Pons (tissue), 1 donor: ENCODE data around the gene HIBADH.
A peak's percentile ranks its signal among the peaks of the same experiment; 100 is the strongest.
"Not testable (repeated sequence)": the region's sequence is repeated elsewhere in the genome, so short reads cannot be mapped to it uniquely, and the experiment has no call there.

Source experiments
- DNase-seq: peaks from one replicate; pipeline ENCODE4 v3.0.0-alpha.2; 2016; ENCODE audit warnings: low spot score

Gene HIBADH

DNA sequence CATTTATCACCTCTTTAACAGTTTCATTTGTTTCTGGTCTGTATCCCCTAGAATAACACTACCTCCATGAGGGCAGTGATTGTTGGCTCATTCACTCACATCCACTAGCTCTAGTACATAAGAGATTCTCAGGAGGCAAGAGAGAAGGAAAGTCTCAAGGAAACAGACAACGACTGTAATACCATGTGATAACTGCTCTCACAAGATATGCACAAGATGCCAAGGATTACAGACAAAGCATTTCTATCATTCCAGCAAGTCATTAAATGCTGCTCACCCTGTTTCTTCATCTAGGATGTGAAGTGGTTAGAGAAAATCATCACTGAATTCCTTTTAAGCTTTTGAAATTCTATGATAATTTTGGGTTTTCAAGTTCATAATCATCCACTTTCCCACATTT, 115.3 kb downstream of the HIBADH start:
- no peak for DNase-seq

DNA sequence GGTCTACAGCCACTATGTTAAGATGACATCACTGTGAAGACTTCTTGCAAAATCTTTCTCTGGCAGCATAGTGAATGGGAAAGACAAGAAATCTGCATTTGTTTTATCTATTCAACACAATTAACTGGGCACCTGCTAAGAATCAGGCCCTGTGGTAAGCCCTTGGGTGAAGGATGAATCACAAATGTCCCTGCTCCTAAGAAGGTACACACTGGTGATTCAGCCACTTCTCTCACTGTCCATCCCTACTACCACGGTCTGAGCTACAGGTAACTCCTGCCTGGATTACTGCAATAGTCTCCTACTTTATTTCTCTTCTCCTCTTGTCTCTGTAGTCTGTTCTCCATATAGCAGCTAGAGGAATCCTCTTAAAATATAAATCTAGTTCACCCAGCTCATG, 116.1 kb downstream of the HIBADH start:
- DNase-seq = no peak

DNA sequence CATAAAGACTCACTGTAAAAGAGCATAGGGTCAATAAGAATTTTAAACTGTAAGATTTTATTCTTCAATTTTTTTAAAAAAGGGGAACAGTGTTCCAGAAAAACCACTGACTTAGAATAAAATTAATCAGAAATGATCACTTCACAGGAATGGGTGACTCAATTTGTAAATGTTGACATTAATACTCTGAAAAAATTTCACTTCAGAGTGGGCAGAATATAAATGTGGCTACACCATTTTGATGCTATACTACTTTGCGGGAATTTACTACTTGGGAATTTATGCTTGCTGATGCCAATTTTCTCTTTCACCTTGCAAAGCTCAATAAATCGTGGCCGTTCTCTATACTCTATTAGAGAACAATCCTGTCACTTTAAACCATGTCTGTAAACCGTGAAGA, 126.9 kb downstream of the HIBADH start:
- DNase-seq = no peak

DNA sequence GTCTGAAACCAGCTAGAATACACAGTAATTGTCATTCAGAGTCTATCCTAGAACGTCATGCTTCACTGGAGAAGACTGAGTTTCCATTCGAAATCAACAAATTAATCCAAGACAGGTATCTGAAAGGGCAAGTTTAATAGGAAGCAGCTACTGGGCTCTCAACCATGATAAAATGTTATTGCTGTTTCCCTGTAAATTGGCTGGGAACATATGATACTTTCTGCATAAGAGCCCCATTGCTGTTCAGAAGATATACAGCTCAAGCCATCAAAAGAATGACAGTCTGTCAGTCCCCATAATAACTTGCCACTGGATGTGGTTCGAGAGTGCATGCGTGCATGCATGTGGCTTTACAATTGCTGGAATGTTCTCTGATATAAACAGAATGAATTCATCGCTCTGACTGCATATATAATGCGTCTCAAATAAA, 129.0 kb downstream of the HIBADH start:
- DNase-seq = no peak

DNA sequence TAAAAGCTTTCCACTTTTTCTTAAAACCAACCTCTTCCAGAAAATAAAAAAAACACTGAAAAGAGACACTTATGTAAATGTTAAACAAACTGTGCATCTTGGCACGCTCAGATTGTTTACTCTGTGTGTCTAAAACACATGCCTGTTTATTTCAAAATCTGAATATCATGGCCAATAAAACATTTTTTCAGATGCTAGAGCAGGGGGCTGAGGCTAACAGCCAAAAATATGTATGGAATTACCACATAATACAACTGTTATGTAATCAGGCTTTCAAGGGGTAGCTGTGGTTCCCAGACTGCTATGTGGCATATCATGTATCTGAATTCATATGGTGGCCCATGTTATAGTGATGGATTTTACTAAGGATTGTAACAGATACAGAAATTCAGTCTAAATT, 130.4 kb downstream of the HIBADH start:
- DNase-seq = no peak

DNA sequence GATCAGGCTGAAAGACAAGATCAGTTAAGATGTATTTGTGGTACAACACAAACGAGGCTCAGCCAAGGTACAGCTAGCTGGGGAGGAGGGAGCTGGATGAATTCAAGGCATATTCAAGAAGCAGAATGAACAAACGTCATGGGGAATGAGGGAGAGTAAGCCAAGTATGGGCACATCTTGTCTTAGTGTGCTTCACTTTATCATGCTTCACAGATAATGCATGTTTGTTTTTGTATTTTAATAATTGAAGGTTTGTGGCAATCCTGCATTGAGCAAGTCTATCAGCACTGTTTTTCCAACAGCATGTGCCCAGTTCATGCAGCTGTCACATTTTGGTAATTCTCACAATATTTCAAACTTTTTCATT, 135.4 kb downstream of the HIBADH start:
- no peak for DNase-seq

DNA sequence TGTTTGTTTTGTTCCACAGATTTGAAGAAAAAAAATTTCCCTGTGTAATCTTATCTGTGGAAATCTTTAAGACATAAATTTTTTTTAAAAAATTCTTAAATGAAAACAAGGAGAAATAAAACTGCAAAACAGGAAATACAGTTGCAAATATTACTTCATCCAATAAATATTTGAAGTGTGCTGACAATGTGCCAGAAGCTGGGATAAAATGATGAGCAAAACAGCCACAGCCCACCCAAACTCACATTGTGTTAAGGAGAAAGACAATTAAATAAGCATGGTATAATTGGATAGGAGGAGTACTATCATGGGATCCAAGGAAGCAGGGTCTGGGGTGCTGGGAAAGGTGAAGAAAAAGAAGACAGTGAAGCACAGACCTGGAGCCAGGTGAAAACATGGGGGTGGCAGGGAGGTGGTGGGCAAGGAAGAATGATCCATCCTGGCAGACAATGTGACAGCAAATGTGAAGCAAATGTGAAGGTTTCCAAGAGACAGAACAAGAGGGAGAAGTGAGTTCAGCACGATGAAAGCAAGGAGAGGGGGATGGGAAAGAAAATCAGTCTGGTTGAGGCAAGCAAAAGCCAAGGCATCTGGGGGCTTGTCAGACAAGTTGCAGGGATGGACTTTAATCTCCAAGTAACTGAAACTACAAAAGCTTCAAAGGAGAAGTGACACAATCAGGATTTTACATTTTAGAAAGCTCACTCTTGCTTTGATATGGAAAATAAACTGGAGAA, 135.9 kb downstream of the HIBADH start:
- DNase-seq = no peak

DNA sequence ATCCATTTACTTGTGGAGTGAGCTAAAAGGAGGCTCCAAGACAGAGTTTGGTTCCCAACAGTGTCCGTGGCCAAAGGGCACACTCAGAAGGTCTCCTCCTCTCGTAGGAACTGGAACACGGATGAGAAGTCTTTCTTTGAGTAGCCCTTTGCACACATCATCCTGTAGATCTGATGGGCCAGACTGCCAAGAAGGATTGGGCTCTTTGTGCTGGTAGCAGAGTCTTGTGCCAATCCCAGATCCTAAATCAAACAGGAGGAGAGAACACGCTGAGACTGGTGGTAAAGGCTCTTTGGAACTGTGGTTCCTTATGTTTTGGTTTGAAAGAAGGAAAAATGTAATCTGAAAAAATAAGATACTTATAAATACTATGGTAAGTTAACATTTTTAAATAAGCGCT, 136.6 kb downstream of the HIBADH start:
- no peak for DNase-seq

DNA sequence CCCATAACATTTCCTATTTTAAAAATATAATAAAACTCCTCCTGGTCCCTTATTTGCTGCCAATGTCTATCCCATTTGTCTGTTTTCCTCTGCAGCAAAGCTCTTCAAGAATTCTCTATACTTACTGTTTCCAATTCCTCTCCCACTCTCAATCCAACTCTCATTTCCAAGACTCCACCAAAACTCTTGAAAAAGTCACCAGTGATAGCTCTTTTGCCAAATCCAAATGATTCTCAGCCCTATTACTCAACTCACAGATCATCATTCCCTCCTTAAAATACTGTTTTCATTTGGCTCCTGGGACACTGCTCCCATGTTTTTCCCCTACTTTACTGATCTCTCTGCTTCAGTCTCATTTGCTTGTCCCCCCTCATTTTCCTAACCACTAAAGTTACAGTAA, 139.4 kb downstream of the HIBADH start:
- DNase-seq = no peak

DNA sequence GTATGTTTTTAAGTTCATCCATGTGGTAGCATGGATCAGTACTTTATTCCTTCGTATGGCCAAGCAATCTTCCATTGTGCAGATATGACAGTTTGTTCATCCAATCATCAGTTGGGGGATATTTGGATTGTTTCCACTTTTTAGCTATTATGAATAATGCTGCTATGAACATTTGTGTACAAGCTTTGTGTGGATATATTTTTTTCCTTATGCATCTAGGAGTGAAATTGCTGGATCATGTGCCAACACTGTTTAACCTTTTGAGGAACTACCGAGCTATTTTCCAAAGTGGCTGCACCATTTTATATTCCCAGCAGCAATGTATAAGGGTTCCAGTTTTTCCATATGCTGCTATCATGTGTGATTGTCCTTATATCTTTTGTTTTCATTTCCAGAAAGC, 140.1 kb downstream of the HIBADH start:
- DNase-seq = no peak

DNA sequence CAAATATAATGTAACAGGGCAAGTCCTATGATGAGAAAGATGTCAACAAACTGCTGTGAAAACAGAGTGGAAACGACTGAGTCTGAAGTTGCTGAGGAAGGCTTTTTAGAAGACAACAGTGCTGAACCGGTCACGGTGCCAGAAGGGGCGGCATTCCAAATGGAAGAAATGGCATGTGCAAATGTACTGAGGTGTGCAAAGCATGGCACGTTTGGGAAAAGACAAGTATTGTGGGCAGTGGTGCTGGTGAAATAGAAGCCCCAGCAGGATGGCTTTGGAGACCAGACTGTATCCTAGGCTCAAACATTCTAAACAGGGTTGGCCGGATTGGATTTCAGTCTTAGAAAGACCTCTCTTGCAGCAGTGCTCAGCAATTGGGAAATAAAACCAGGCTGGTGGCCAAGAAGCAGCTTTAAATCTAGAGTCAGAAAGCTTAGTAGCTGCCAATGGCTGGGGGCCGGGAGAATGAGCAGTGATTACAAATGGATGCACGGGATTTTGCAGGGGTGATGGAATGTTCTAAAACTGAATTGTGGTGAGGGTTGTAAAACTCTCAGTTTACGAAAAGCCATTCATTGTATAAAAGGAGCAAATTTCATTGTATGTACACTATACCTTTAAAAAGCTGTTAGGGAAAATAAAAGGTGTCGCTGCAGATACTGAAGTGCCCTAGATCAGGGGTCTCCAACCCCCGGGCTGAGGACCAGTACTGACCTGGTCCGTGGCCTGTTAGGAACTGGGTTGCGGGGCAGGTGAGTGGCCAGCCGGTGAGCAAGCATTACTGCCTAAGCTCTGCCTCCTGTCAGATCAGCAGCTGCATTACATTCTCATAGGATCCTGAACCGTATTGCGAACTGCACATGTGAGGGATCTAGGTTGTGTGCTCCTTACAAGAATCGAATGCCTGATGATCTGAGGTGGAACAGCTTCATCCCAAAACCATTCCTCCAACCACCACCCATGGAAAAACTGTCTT, 141.6 kb downstream of the HIBADH start:
- peak; percentile 3 for DNase-seq

DNA sequence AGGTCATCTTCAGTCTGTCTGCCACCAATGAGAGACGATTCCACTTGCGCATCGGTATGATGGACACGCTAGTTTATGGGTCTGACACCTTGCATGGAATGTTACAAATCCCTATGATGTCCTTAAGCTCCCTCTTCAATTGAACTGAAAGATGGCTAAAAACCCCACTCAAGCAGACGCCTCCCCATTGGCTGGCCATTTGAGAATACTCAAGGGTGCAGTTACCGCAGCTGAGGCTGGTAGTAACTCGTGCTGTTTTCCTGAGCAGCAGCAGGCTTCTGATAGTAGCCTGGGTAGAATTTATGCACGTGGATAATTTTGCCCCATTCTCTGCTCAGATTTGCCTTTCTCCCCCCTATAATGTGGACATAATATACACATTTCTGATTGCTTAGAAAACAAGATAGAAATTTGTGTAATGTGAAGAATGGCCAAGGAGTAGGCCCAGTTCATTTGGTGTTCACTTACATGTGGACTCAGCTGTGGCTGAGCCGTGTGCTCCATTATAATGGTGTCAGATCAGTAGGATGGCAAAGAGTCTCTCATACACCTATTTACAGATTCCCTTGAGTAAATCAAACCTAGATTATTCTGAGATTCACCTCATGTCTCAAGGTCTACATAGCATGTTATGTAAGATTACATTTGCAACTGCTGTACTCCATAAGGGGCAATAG, 142.8 kb downstream of the HIBADH start:
- no peak for DNase-seq

DNA sequence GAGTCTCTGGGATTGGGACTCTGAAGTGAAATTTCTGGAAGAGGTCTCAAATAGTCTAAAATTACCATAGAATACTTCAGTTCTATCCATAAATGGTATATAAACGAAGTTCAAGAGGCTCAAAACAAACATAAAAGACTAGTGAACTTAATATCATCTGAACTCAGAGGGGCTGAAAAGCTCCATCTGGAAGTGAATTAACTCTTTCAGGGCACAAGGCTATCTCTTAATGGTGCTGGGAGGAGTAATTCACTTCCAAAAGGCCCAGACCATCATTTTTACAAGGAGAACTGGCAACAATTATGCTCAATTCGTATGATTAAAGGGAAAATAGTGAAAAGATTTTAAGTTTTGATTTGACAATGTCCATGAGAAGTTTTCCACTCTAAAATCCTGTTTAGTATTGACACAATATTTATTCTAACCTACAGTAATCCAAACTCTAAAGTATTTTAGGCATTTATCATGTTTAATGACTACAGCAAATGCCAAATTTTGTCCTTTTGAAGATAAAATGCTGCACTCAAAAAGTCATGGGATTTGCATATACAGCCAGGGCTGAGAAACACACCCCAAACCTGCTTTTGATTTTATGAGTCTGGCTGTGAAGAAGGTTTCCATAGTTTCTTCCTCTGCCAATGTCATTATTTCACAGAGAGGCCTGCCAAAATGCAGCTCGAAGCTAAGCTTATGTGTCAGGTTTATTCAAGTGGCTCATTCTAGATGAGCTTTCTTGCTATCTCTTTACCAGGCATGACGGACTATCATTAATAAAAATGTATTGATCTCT, 143.9 kb downstream of the HIBADH start:
- DNase-seq = no peak

DNA sequence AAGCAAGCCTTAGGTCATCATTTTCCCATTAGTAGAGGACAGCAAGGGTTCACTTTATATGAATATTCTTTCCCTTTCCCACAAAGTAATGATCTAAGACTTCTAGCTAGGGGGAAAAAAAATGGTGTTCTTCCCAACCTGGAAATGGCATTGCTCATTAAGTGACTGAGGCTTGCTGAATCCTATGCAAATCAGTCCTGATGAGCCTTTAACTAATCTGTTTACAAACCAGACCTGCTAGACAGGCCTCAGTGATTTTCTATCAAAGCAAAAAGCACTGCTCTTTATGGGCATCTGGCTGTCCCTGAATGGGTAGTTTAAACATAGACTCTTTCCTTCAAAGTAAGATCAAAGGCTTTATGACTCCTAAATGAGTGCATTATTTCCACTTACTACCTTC, 146.3 kb downstream of the HIBADH start:
- no peak for DNase-seq

DNA sequence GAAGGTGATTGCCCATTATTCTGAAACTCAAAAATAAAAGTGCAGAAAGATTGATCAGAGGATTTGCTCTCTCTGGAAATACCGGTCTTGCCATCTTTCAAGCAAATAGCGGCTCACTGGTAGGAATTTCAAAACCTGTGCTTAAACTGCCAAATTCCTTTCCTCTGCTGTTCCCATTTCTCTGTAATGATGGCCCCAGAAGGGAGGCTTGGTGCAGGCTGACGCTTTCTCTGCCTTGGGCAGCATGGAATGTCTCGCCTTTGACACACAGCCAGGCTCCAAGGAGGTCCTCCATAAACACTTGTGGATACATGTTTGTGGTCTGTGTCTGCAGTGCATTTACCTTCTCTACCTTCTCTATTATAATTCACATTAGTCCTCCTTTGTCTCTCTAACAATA, 146.8 kb downstream of the HIBADH start:
- no peak for DNase-seq

DNA sequence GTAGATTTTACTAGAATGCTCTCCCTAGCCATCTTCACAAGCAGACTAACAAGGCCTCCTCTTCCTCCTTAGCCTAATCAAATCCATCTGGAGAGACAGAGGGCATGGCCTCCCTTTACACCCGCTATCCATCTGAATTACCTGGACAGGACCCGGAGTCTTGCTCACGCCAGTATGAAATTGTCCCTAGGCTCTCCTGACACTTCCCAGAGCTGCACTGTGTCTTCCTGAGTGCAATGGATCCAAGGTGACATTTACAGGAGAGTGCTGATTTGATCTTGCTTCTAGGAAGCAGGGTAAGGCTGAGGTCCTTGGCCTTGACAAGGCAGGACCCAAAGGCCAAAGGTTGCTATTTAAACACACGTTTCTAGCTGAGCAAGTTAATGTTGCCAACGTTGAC, 147.8 kb downstream of the HIBADH start:
- no peak for DNase-seq

DNA sequence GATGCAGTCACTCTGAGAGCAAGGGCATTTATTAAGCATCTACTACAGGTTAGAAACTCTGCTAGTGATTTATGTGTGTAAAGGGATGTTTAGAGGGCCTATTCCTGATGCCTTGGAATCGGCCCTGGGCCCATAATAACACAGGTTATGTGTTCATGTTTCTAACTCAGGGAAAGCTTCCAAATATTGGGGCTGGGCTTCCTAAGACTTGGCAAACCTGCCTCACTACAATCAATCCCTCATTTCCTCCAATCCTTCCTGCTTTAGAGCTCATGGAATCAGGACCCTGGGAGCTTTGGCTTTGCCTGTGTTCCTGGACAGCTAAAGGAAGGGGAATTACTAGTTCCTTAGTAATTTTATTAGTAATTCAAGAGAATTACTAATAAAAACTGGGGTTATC, 148.8 kb downstream of the HIBADH start:
- no peak for DNase-seq

DNA sequence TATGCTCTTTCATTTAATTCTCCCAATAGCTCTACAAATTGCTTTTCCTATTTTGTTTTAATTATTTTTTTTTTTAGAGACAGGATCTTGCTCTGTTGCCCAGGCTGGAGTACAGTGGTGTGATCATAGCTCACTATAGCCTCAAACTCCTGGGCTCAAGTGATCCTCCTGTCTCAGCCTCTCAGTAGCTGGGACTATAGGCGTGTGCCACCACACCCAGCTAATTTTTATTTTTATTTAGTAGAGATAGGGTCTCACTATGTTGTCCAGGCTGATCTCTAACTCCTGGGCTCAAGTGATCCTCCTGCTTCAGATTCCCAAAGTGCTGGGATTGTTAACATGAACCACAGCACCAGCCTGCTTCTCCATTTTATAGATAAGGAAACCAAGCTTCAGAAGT, 151.3 kb downstream of the HIBADH start:
- DNase-seq = not testable (repeated sequence)

DNA sequence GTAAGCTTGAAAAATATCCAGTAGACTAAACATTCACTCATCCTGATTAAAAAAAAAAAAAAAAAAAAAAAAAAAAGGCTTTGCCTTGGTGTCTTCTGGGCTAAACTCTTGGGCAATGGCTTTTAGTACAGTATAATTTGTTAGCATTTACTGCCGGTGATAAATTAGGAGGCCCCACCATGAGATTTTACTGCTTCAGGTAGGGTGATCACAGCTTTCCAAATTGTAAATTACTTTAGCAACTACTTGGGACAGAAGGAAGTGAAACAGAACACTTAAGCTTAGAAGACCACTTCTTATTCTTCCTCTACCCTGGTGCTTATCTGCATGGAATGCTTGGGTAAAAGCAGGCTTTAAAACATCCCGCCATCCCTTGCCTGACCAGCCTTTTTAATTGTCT, 152.1 kb downstream of the HIBADH start:
- no peak for DNase-seq

DNA sequence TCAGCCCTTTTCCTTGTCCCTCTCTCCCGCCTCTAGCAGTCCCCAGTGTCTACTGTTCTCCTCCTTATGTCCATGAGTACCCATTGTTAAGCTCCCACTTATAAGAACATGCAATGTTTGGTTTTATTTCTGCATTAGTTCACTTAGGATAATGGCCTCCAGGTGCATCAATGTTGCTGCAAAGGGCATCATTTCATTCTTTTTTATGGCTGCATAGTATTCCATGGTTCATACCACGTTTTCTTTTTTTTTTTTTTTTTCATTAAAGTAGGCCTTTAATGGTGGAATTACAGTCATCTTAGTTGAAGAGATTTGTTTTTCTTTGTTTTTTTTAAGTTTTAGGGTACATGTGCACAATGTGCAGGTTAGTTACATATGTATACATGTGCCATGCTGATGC, 160.8 kb downstream of the HIBADH start:
- DNase-seq = not testable (repeated sequence)

DNA sequence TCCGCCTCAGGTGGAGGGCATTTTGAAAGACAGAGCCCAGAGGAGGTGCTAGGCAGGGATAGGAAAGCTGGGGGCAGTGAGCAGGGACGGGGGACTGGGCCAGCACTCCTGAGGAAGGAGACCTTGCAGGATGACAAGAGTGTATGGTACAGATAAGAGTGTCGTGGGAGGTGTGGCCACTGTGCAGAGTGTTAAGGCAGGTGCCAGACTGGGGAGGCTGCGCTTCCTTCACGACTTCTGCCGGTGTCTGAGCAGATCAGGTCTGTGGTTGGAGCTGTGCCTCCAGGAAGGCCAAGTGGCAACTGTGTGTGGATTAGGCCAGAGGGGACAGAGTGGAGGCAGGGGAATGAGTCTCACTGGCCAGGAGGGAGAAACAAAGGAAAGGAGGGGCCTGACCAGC, 161.7 kb downstream of the HIBADH start:
- no peak for DNase-seq

DNA sequence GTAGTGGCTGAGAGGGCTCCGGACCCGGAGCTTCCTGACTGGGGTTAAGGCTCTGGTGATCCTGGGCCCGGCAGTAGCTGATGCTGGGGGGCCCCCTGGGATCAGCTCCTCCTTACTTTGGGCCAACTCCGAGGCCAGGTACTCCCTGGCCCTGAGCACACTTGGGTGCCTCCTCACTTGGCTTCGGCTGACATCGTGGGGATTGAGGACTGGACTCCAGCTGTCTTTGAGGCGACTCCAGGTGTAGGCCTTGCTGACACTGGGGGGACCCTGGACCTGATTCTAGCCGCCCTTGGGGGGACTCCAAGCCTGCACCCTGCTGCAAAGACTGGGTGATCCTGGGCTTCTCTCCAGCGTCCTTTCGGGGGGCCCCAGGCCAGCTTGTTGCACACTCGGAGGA, 170.5 kb downstream of the HIBADH start:
- no peak for DNase-seq
